AG09319 (cell line): Measurements from ENCODE around the gene HSFX3.

Experiments used
- DNase-seq: peaks from one replicate; pipeline ENCODE4 v3.0.0-alpha.2; 2010; ENCODE audit warnings: low read depth; ENCODE audit errors: extremely low read depth
- TF ChIP-seq, protein P1 (sequence below): IDR thresholded peaks from 2 replicates; pipeline ENCODE4 v1.5.1; 2011; ENCODE audit warnings: low read depth, mild to moderate bottlenecking, inconsistent platforms, low read length, moderate library complexity

The HSFX3 gene

DNA sequence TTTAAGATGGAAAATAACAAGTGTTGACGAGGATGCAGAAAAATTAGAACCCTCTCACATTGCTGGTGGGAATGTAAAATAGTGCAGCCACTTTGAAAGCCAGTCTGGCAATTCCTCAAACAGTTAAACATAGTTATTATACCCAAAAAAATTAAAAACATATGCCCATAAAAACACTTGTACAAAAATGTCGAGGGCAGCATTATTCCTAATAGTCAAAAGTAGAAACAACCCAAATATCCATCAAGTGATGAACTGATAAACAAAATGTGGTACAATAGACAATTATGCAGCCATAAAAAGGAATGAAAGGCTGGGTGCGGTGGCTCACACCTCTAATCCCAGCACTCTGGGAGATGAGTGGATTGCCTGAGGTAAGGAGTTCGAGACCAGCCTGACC, 51.0 kb downstream of the HSFX3 start:
- TF ChIP-seq, protein P1, sequence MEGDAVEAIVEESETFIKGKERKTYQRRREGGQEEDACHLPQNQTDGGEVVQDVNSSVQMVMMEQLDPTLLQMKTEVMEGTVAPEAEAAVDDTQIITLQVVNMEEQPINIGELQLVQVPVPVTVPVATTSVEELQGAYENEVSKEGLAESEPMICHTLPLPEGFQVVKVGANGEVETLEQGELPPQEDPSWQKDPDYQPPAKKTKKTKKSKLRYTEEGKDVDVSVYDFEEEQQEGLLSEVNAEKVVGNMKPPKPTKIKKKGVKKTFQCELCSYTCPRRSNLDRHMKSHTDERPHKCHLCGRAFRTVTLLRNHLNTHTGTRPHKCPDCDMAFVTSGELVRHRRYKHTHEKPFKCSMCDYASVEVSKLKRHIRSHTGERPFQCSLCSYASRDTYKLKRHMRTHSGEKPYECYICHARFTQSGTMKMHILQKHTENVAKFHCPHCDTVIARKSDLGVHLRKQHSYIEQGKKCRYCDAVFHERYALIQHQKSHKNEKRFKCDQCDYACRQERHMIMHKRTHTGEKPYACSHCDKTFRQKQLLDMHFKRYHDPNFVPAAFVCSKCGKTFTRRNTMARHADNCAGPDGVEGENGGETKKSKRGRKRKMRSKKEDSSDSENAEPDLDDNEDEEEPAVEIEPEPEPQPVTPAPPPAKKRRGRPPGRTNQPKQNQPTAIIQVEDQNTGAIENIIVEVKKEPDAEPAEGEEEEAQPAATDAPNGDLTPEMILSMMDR = no peak
- no peak for DNase-seq
